Body of pancreas (tissue), 4 donors: ENCODE data around the gene PDLIM1. TPM values are rescaled to one million over a fixed set of nuclear protein-coding genes. Genes with fewer than 3 reads are reported as not detected.
"Not testable (repeated sequence)": the region's sequence is repeated elsewhere in the genome, so short reads cannot be mapped to it uniquely, and the experiment has no call there.

Experiments
- ATAC-seq: fragments of 150-250 bp; one replicate; pipeline ENCODE4 v1.9.1; 2016
- DNase-seq, 4 donors: peaks; one replicate each; pipeline ENCODE4 v3.0.0-alpha.2; 2019
- H3K27ac ChIP-seq, 4 donors: fragments of 200-600 bp; sonication (generic); 1 replicate in 3 of 4; 2 replicates in 1 of 4; pipeline versions ENCODE4 v1.5.1 to v1.6.1; 2016 to 2019; ENCODE audit warnings: mild to moderate bottlenecking in 1 of 4, mixed read lengths in 1 of 4, moderate library complexity in 1 of 4
- H3K27me3 ChIP-seq, 2 donors: fragments of 200-600 bp; sonication (generic); one replicate each; pipeline ENCODE4 v1.6.0; 2016; ENCODE audit warnings: mild to moderate bottlenecking in 1 of 2
- H3K36me3 ChIP-seq, 2 donors: fragments of 200-600 bp; sonication (generic); replicated peaks in 1 of 2; 2 replicates each; pipeline ENCODE4 v1.5.1; 2016; ENCODE audit warnings: low read depth in 2 of 2; ENCODE audit not compliant: insufficient read depth in 1 of 2
- H3K4me1 ChIP-seq: fragments of 200-600 bp; sonication (generic); one replicate; pipeline ENCODE4 v1.6.0; 2016
- H3K4me3 ChIP-seq, 2 donors: fragments of 200-600 bp; sonication (generic); 1 replicate in 1 of 2; 2 replicates in 1 of 2; pipeline ENCODE4 v1.5.1; 2016 to 2019
- H3K9me3 ChIP-seq, 3 donors: fragments of 200-600 bp; sonication (generic); 1 replicate in 2 of 3; 2 replicates in 1 of 3; pipeline ENCODE4 v1.5.1; 2016
- POLR2A ChIP-seq, 3 donors: fragments of 450-650 bp; IDR thresholded peaks; one replicate each; pipeline ENCODE4 v1.6.1; 2016; ENCODE audit warnings: antibody characterized with exemption in 3 of 3, mild to moderate bottlenecking in 2 of 3
- WGBS, 2 donors: methylation state at CpG; one replicate each; pipeline ENCODE4 v1.1.5; 2017; 5-methylcytosine and 5-hydroxymethylcytosine counted together
- intact Hi-C: fragments of 100-400 bp; cut with DNase I; formaldehyde crosslinking; loops from one replicate; pipeline ENCODE4 v1.15.1; 2023
- total RNA-seq, 2 donors: library from RNA; depleted of rRNA; stranded (reverse); fragments of >200 nt; gene quantifications; one replicate each; pipeline ENCODE4 v1.1.0, GENCODE V29; 2016
- TF ChIP-seq, protein P1 (sequence below), 7 experiments: fragments of 450-650 bp in 4 of 7; fragments of 200-600 bp in 3 of 7; sonication (generic) in 3 of 7; IDR thresholded peaks; one replicate each; pipeline ENCODE4 v1.5.1; 2016 to 2019; ENCODE audit warnings: antibody characterized with exemption in 7 of 7

The PDLIM1 gene
- total RNA-seq, 2 donors from 2014 or later: 41.5 to 66.2 TPM

DNA sequence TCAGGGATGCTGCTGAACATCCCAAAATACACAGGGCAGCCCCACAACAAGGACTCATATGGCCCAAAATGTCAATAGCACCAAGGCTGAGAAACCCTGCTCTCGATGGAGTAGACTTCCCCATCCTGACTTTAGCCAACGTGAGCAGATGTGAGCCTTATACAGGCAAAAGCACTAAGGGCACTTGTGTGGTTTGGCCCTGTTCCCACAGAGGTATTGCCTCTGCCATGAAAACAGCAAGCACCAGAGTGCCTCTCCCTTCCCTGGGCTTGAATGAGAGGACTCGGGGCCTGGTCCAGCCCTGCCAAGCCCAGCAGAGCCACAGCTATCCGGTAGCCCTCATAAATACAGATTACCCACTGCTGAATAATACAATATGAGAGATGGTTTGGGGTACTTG is 49.3 kb downstream of the PDLIM1 start:
- intact Hi-C loops: loop anchor here (5.0 to 10.0 kb wide), 3 partner anchors 57 to 121 kb away; no protein-coding TSS in a partner anchor
- no peak overlapping the region for H3K27ac ChIP-seq
- H3K36me3 ChIP-seq: peaks cover 0 to 14% of the 10 kb centered on the region in 2 donors

DNA sequence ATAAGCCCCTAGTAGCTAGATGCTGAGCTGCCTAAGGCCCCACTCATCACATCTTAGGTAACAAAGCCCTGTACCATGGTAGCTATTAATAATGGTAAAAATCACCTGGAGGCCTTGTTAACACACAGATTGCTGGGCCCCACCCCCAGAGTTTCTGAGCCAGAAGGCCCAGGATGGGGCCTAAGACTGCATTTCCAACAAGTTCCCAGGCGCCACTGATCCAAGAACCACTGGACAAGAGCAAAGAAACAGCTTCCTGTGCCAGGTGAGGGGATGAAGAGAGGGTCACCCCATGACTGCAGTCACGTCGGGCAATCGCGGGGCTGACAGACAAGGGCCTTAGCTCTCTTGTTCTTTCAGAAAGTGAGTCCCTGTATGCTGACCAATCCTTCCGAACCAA is 50.0 kb downstream of the PDLIM1 start:
- 85 to 91% methylated on average over 6 of the region's 6 CpGs for WGBS, 2 donors
- ATAC-seq: no peak
- no peak for TF ChIP-seq POLR2A (IDR thresholded peaks at IDR 0.05)
- TF ChIP-seq, protein P1, sequence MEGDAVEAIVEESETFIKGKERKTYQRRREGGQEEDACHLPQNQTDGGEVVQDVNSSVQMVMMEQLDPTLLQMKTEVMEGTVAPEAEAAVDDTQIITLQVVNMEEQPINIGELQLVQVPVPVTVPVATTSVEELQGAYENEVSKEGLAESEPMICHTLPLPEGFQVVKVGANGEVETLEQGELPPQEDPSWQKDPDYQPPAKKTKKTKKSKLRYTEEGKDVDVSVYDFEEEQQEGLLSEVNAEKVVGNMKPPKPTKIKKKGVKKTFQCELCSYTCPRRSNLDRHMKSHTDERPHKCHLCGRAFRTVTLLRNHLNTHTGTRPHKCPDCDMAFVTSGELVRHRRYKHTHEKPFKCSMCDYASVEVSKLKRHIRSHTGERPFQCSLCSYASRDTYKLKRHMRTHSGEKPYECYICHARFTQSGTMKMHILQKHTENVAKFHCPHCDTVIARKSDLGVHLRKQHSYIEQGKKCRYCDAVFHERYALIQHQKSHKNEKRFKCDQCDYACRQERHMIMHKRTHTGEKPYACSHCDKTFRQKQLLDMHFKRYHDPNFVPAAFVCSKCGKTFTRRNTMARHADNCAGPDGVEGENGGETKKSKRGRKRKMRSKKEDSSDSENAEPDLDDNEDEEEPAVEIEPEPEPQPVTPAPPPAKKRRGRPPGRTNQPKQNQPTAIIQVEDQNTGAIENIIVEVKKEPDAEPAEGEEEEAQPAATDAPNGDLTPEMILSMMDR (IDR thresholded peaks at IDR 0.05): no peak
- no peak overlapping the region for H3K27ac ChIP-seq
- DNase-seq: no peak
- H3K36me3 ChIP-seq: peaks cover 0 to 12% of the 10 kb centered on the region in 2 donors
- H3K4me3 ChIP-seq: no peak overlapping the region
- H3K4me1 ChIP-seq: no peaks in the 10 kb centered on the region
- no peaks in the 10 kb centered on the region for H3K27me3 ChIP-seq
- intact Hi-C loops: loop anchor here (5.0 to 10.0 kb wide), 3 partner anchors 56 to 121 kb away; no protein-coding TSS in a partner anchor
- no peaks in the 10 kb centered on the region for H3K9me3 ChIP-seq

More for the DNA sequence above, 49.3 kb downstream of the PDLIM1 start:
- TF ChIP-seq, protein P1 (IDR thresholded peaks at IDR 0.05): no peak
- TF ChIP-seq POLR2A (IDR thresholded peaks at IDR 0.05): no peak
- no peak overlapping the region for H3K4me3 ChIP-seq
- H3K4me1 ChIP-seq: peaks cover under 1% of the 10 kb centered on the region
- ATAC-seq: no peak
- H3K9me3 ChIP-seq: no peaks in the 10 kb centered on the region
- no peak for DNase-seq
- WGBS, 2 donors: 92% methylated on average over 4 of the region's 4 CpGs; no CpG with 5 or more reads in 1 of the 2 donors
- no peaks in the 10 kb centered on the region for H3K27me3 ChIP-seq

DNA sequence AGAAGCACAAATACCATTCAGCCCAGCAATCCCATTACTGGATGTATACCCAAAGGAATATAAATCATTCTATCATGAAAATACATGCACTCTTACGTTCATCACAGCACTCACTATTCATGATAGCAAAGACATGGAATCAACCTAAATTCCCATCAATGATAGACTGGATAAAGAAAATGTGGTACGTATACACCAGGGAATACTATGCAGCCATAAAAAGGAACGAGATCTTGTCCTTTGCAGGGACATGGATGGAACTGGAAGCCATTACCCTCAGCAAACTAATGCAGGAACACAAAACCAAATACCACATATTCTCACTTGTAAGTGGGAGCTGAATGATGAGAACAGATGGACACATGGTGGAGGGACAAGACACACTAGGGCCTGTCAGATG is 50.7 kb downstream of the PDLIM1 start:
- not testable (repeated sequence) for H3K36me3 ChIP-seq, H3K4me3 ChIP-seq, ATAC-seq, H3K27me3 ChIP-seq, H3K4me1 ChIP-seq, DNase-seq, H3K9me3 ChIP-seq, H3K27ac ChIP-seq
- intact Hi-C loops: loop anchor here (5.0 to 10.0 kb wide), 3 partner anchors 55 to 122 kb away; no protein-coding TSS in a partner anchor
- WGBS, 2 donors: 91 to 94% methylated on average over 3 of the region's 3 CpGs

DNA sequence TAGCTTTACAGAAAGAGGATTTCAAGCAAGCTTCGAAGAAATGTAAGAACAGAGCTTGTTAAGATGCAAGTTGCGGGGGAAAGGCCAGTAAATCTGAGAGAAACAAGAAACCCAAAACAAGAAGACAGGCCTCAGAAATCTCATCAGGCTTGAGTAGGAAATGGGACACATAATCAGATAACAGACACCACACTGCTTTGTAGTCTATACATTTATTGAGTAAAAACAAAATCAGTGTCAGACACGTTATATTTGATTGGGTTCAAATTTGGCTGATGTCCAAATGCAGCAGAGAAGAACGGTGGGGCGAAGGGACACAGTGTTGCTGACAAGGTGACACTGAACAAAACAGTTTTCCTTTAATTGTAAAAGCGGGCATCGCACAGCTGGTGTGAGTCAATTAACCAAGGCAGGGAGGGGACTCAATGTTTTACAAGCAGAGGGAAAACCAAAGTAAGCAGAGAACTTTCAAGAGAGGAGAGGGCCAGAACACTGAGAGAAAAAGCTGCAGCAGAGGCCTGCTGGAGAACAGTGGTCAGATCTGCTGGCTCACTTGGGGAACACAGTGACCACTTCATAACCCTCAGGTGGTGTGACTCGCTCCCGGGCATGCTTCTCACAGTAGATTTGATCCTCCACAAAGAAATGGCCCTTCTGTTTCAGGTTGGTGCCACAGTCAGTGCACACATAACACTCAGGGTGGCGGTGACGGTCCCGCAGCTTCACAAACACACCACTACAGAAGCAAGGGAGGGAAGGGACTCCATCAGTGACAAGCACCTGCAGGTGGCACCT is 53.2 kb downstream of the PDLIM1 start:
- DNase-seq (no peak), ATAC-seq (no peak)
- WGBS, 2 donors: 83 to 86% methylated on average over 12 of the region's 12 CpGs
- intact Hi-C loops: no loop called here
- H3K27me3 ChIP-seq: no peaks in the 10 kb centered on the region
- no peaks in the 10 kb centered on the region for H3K4me1 ChIP-seq
- H3K36me3 ChIP-seq: peaks cover 0 to 9% of the 10 kb centered on the region in 2 donors
- no peak overlapping the region for H3K4me3 ChIP-seq
- no peak overlapping the region for H3K27ac ChIP-seq
- TF ChIP-seq, protein P1 (IDR thresholded peaks at IDR 0.05): no peak
- no peak for TF ChIP-seq POLR2A (IDR thresholded peaks at IDR 0.05)
- H3K9me3 ChIP-seq: no peaks in the 10 kb centered on the region

DNA sequence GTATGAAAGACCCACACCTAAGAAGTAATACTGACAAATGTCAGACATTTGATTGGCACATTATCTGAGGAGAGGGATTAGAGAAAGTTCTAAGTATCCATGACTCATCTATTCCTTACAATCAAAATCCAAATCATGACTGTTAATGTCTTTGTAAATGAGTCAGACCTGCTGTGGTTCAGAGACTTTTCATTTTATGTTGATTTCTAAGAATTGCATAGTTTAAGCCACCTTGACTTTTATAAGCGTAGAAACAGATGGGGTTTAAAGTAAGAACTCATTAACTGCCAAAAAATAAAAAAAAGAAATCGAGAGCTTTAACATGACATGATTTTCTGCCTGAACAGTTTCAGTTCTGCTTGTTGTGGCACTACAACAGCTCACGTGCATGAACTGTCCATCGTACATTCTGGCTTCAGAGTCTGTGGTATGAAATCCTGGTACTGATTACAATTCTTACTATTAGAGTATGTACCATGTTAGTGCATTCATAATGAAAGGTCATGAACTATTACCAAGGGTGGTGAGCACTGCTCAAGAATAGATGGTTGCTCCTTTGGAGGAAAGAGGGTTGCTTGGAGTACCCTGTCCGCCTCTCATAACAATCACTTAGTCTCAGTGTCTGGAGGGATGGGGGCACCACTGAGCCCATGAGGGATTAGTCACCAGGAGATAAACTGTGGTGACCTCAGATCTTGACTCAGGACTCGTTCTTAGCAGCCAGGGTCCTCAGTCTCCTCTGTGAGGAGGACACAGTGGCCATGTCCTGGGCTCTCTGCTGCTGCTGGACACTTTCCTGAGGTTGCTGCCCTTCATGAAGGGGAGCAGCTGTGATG is 54.5 kb downstream of the PDLIM1 start:
- no peaks in the 10 kb centered on the region for H3K9me3 ChIP-seq
- intact Hi-C loops: no loop called here
- WGBS, 2 donors: 54 to 84% methylated on average over 6 of the region's 6 CpGs

More for the DNA sequence above, 54.5 kb downstream of the PDLIM1 start:
- H3K4me1 ChIP-seq: no peaks in the 10 kb centered on the region
- H3K36me3 ChIP-seq: peaks cover 0 to 9% of the 10 kb centered on the region in 2 donors
- no peak overlapping the region for H3K4me3 ChIP-seq
- DNase-seq: no peak
- ATAC-seq: no peak
- H3K27me3 ChIP-seq: no peaks in the 10 kb centered on the region
- no peak overlapping the region for H3K27ac ChIP-seq
- TF ChIP-seq, protein P1 (IDR thresholded peaks at IDR 0.05): no peak
- TF ChIP-seq POLR2A (IDR thresholded peaks at IDR 0.05): no peak
